Caco-2 (cell line): Measurements from ENCODE around the gene CPB1. TPM values are rescaled to one million over a fixed set of nuclear protein-coding genes. Genes with fewer than 3 reads are reported as not detected.

Experiments
- BruUV-seq: library from RNA; stranded (reverse); fragments of 400-500 nt; replicated peaks from 2 replicates; lab custom pipeline; 2021; lab: Mats Ljungman, UMichigan
- CTCF ChIA-PET: fragments of 300-600 bp; sonication (Branson Sonifier 250); formaldehyde crosslinking; loops from one replicate; lab custom pipeline; 2022; ENCODE audit warnings: antibody characterized with exemption; lab: Charles Lee
- POLR2A ChIA-PET: fragments of 300-600 bp; sonication (Branson Sonifier 250); formaldehyde crosslinking; loops from one replicate; lab custom pipeline; 2022; ENCODE audit warnings: antibody characterized with exemption; lab: Charles Lee
- DNase-seq, 2 experiments: peaks; one replicate each; pipeline versions ENCODE4 v3.0.0 to v3.0.0-alpha.2; 2020 to 2022
- H3K27me3 ChIP-seq: replicated peaks from 2 replicates; pipeline ENCODE4 v1.6.0; 2011; ENCODE audit warnings: low read length; ENCODE audit not compliant: control insufficient read depth, insufficient read depth
- H3K36me3 ChIP-seq: 2 replicates; pipeline ENCODE4 v1.5.1; 2011; ENCODE audit warnings: low read length; ENCODE audit not compliant: control insufficient read depth, insufficient read depth
- H3K4me1 ChIP-seq: fragments of 250-450 bp; sonication (Bioruptor Pico); 2 replicates; pipeline ENCODE4 v1.5.1; 2020; ENCODE audit warnings: mild to moderate bottlenecking
- H3K4me3 ChIP-seq: 2 replicates; pipeline ENCODE4 v1.5.1; 2011; ENCODE audit warnings: low read depth, mild to moderate bottlenecking, control low read depth, low read length
- H3K9me3 ChIP-seq: fragments of 250-450 bp; sonication (Bioruptor Pico); 2 replicates; pipeline ENCODE4 v1.5.1; 2020; ENCODE audit warnings: mild to moderate bottlenecking, moderate library complexity
- H3K27ac Mint-ChIP-seq: one replicate; pipeline ENCODE4 v1.8.0; 2022; ENCODE audit warnings: mixed read lengths; ENCODE audit not compliant: unreplicated experiment
- H3K27me3 Mint-ChIP-seq: one replicate; pipeline ENCODE4 v1.8.0; 2022; ENCODE audit warnings: mixed read lengths; ENCODE audit not compliant: insufficient read depth, unreplicated experiment
- H3K36me3 Mint-ChIP-seq: one replicate; pipeline ENCODE4 v1.8.0; 2022; ENCODE audit warnings: mild to moderate bottlenecking, mixed read lengths; ENCODE audit not compliant: insufficient read depth, unreplicated experiment
- H3K4me1 Mint-ChIP-seq: one replicate; pipeline ENCODE4 v1.8.0; 2022; ENCODE audit warnings: low read depth, mixed read lengths; ENCODE audit not compliant: unreplicated experiment
- H3K4me3 Mint-ChIP-seq: one replicate; pipeline ENCODE4 v1.8.0; 2022; ENCODE audit warnings: mild to moderate bottlenecking, moderate library complexity, mixed read lengths; ENCODE audit not compliant: unreplicated experiment
- H3K9me3 Mint-ChIP-seq: one replicate; pipeline ENCODE4 v1.8.0; 2022; ENCODE audit warnings: mixed read lengths; ENCODE audit not compliant: unreplicated experiment
- CTCF ChIP-seq, 2 experiments: fragments of 200-600 bp in 1 of 2; IDR thresholded peaks; 1 replicate in 1 of 2; 2 replicates in 1 of 2; pipeline versions ENCODE4 v1.5.1 to v1.8.0; 2011 to 2022; ENCODE audit warnings: antibody characterized with exemption in 1 of 2, control low read depth in 1 of 2, inconsistent platforms in 1 of 2, low read depth in 1 of 2, low read length in 1 of 2, mild to moderate bottlenecking in 1 of 2, moderate library complexity in 1 of 2; ENCODE audit not compliant: insufficient read depth in 1 of 2, severe bottlenecking in 1 of 2, unreplicated experiment in 1 of 2
- intact Hi-C: fragments of 100-400 bp; cut with micrococcal nuclease; formaldehyde crosslinking; loops from one replicate; pipeline ENCODE4 v1.10.0; 2022; ENCODE audit not compliant: unreplicated experiment
- total RNA-seq: library from RNA; stranded (reverse); gene quantifications from 2 replicates; pipeline ENCODE4 v1.2.3, GENCODE V29; 2022

Gene CPB1
- total RNA-seq, 1 experiment from 2014 or later, result not detected

- Histone ChIP-seq H3K27me3 (no peaks in the 10 kb centered on the region), H3K36me3 (no peaks in the 10 kb centered on the region), H3K4me3 (no peak overlapping the region), H3K9me3 (no peaks in the 10 kb centered on the region), H3K4me1 (no peaks in the 10 kb centered on the region)
- no peak for TF ChIP-seq CTCF (IDR thresholded peaks at IDR 0.05; ENCODE audit: insufficient read depth in 1 of 2, low read depth in 1 of 2, low read length in 1 of 2, severe bottlenecking in 1 of 2, unreplicated experiment in 1 of 2)
- DNase-seq, result no peak
- Mint-ChIP-seq H3K27ac (no peak overlapping the region), H3K27me3 (no peaks in the 10 kb centered on the region), H3K4me3 (no peak overlapping the region), H3K4me1 (no peaks in the 10 kb centered on the region), H3K9me3 (no peaks in the 10 kb centered on the region), H3K36me3 (no peaks in the 10 kb centered on the region)
- CTCF ChIA-PET, result no interaction called here
- intact Hi-C loops, result no loop called here
- no TSS peak for BruUV-seq
- POLR2A ChIA-PET, result no interaction called here
Measured at GRCh38 chr3:148796799-148797198, 30.8 kb upstream of the CPB1 start.

- Mint-ChIP-seq H3K36me3 (no peaks in the 10 kb centered on the region), H3K4me3 (no peak overlapping the region), H3K4me1 (no peaks in the 10 kb centered on the region), H3K27ac (no peak overlapping the region), H3K9me3 (no peaks in the 10 kb centered on the region), H3K27me3 (no peaks in the 10 kb centered on the region)
- intact Hi-C loops, result no loop called here
- no peak for DNase-seq
- Histone ChIP-seq H3K9me3 (no peaks in the 10 kb centered on the region), H3K4me1 (no peaks in the 10 kb centered on the region), H3K36me3 (no peaks in the 10 kb centered on the region), H3K4me3 (no peak overlapping the region), H3K27me3 (no peaks in the 10 kb centered on the region)
- no peak for TF ChIP-seq CTCF (IDR thresholded peaks at IDR 0.05; ENCODE audit: insufficient read depth in 1 of 2, low read depth in 1 of 2, low read length in 1 of 2, severe bottlenecking in 1 of 2, unreplicated experiment in 1 of 2)
- no TSS peak for BruUV-seq
- POLR2A ChIA-PET, result no interaction called here
- CTCF ChIA-PET, result no interaction called here
Measured at GRCh38 chr3:148797795-148798194, 29.8 kb upstream of the CPB1 start.

- H3K4me1 Mint-ChIP-seq, result no peaks in the 10 kb centered on the region
- intact Hi-C loops, result no loop called here
- no peak for DNase-seq
- Histone ChIP-seq H3K27me3 (no peaks in the 10 kb centered on the region), H3K36me3 (no peaks in the 10 kb centered on the region), H3K9me3 (no peaks in the 10 kb centered on the region), H3K4me1 (no peaks in the 10 kb centered on the region), H3K4me3 (no peak overlapping the region)
- no peaks in the 10 kb centered on the region for H3K36me3 Mint-ChIP-seq
- H3K27ac Mint-ChIP-seq, result no peak overlapping the region
- no peaks in the 10 kb centered on the region for H3K27me3 Mint-ChIP-seq
- ChIA-PET CTCF (no interaction called here), POLR2A (no interaction called here)
- H3K4me3 Mint-ChIP-seq, result no peak overlapping the region
- no peaks in the 10 kb centered on the region for H3K9me3 Mint-ChIP-seq
- no peak for TF ChIP-seq CTCF (IDR thresholded peaks at IDR 0.05; ENCODE audit: insufficient read depth in 1 of 2, low read depth in 1 of 2, low read length in 1 of 2, severe bottlenecking in 1 of 2, unreplicated experiment in 1 of 2)
- no TSS peak for BruUV-seq
Measured at GRCh38 chr3:148800414-148800813, 27.2 kb upstream of the CPB1 start.
